Ovary (tissue), 3 donors: Measurements from ENCODE around the gene DNAI2.

Experiments used
- CTCF ChIP-seq, 3 donors: fragments of 450-650 bp in 2 of 3; fragments of 200-600 bp in 1 of 3; IDR thresholded peaks; one replicate each; pipeline versions ENCODE4 v1.5.1 to v1.8.0; 2016 to 2022; ENCODE audit warnings: antibody characterized with exemption in 3 of 3, mild to moderate bottlenecking in 1 of 3
- EP300 ChIP-seq: sonication (generic); formaldehyde crosslinking; IDR thresholded peaks from one replicate; pipeline ENCODE4 v1.6.1; 2017; ENCODE audit warnings: antibody characterized with exemption
- POLR2A ChIP-seq: fragments of 450-650 bp; IDR thresholded peaks from one replicate; pipeline ENCODE4 v1.6.1; 2017; ENCODE audit warnings: antibody characterized with exemption, mild to moderate bottlenecking, moderate library complexity
- donor health status: DM: no; HTN: no; CAD: no.

GRCh38 chr17:74241847-74242246, 32.2 kb upstream of the DNAI2 start:
- TF ChIP-seq CTCF (IDR thresholded peaks at IDR 0.05) (no peak), POLR2A (no peak), EP300 (no peak)
